ENCODE data around the gene METTL18. TPM values are rescaled to one million over a fixed set of nuclear protein-coding genes. Genes with fewer than 3 reads are reported as not detected.

METTL18 gene
- total RNA-seq, 1 donor from 2014 or later, result 3.2 TPM

DNA sequence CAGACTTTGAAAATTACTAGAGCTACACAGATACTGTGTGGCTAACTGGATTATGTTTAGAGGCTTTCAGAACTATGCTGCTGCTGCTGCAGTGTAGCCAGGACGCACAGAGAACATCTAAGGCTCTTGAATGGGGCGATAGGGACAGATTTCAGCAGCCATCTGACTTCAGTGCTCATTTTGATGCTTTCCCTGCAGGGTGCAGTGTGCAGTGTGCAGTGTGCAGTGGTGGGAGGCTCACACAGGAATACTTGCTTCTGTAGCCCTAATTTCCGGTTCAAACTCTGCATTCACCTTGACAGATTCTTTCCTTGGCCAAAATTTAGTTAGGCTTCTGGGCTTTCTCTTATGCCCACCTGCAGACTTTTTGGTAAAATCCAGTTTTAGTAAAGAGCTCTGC is 7.7 kb downstream of the METTL18 start:
- Histone ChIP-seq H3K27me3 (no peaks in the 10 kb centered on the region), H3K36me3 (no peaks in the 10 kb centered on the region), H3K4me1 (no peaks in the 10 kb centered on the region), H3K9me3 (no peaks in the 10 kb centered on the region), H3K4me3 (no peak overlapping the region), H3K27ac (no peak overlapping the region)
- no peak for DNase-seq (ENCODE audit: extremely low spot score in 2 of 2)
- TF ChIP-seq CTCF (IDR thresholded peaks at IDR 0.05), result no peak
- no peak for TF ChIP-seq POLR2A (IDR thresholded peaks at IDR 0.05)
- no peak for TF ChIP-seq POLR2AphosphoS5 (IDR thresholded peaks at IDR 0.05; ENCODE audit: insufficient read depth in 1 of 2, low read depth in 1 of 2)
- intact Hi-C loops (cut with DNase I), result no loop called here

DNA sequence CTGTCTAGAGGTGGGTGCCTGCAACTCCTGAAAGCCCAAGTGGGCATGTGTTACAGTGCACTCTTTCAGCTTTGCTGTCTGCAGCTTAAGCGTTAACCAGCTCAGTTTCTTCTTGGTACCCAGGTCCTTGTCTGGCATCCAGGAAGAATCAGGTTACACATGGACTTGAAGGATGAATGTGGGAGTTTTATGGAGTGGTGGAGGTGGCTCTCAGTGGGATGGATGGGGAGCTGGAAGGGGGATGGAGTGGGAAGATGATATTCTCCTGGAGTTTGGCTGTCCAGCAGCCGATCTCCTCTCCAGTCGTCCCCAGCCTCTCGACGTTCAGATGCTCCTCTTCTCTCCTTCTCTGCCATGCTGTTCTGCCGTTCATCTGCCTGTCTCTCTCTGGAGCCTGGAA is 9.4 kb downstream of the METTL18 start:
- Histone ChIP-seq H3K27ac (no peak overlapping the region), H3K4me3 (no peak overlapping the region), H3K36me3 (no peaks in the 10 kb centered on the region), H3K27me3 (no peaks in the 10 kb centered on the region), H3K4me1 (no peaks in the 10 kb centered on the region), H3K9me3 (no peaks in the 10 kb centered on the region)
- no peak for TF ChIP-seq CTCF (IDR thresholded peaks at IDR 0.05)
- TF ChIP-seq POLR2A (IDR thresholded peaks at IDR 0.05), result no peak
- TF ChIP-seq POLR2AphosphoS5 (IDR thresholded peaks at IDR 0.05; ENCODE audit: insufficient read depth in 1 of 2, low read depth in 1 of 2), result no peak
- DNase-seq (ENCODE audit: extremely low spot score in 2 of 2), result no peak
- intact Hi-C loops (cut with DNase I), result no loop called here

DNA sequence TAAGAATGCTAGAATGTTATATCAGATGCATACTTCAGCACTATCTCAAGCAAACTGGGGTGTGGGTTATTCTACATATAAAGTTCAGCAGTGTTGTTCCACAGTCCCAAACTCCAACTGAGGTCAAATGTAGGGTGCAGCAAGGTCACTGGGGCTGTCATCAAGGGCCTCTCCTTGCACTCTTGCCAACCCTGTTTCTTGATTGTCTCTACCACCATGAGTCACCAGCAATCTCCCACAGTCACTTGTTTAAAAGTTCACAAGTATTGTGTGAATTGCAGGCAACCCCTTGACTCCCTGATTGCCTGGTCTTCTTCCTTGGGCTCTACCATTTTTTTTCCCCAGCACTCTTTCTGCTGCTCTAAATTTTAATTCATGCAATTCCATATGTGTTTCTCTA is 10.6 kb downstream of the METTL18 start:
- Histone ChIP-seq H3K27ac (no peak overlapping the region), H3K36me3 (no peaks in the 10 kb centered on the region), H3K4me3 (no peak overlapping the region), H3K27me3 (no peaks in the 10 kb centered on the region), H3K9me3 (no peaks in the 10 kb centered on the region), H3K4me1 (no peaks in the 10 kb centered on the region)
- intact Hi-C loops (cut with DNase I), result no loop called here
- TF ChIP-seq POLR2A (IDR thresholded peaks at IDR 0.05) (no peak), CTCF (IDR thresholded peaks at IDR 0.05) (no peak), POLR2AphosphoS5 (IDR thresholded peaks at IDR 0.05; ENCODE audit: insufficient read depth in 1 of 2, low read depth in 1 of 2) (no peak)
- no peak for DNase-seq (ENCODE audit: extremely low spot score in 2 of 2)

- intact Hi-C loops (cut with DNase I), result no loop called here
- no peak overlapping the region for H3K4me3 ChIP-seq
- no peaks in the 10 kb centered on the region for H3K9me3 ChIP-seq
- DNase-seq (ENCODE audit: extremely low spot score in 2 of 2), result no peak
- TF ChIP-seq POLR2AphosphoS5 (IDR thresholded peaks at IDR 0.05; ENCODE audit: insufficient read depth in 1 of 2, low read depth in 1 of 2) (no peak), POLR2A (IDR thresholded peaks at IDR 0.05) (no peak), CTCF (IDR thresholded peaks at IDR 0.05) (no peak)
- no peaks in the 10 kb centered on the region for H3K4me1 ChIP-seq
- H3K27ac ChIP-seq, result no peak overlapping the region
- no peaks in the 10 kb centered on the region for H3K36me3 ChIP-seq
- H3K27me3 ChIP-seq, result no peaks in the 10 kb centered on the region
Observed at GRCh38 chr1:169782596-169782995, 12.1 kb downstream of the METTL18 start.

DNA sequence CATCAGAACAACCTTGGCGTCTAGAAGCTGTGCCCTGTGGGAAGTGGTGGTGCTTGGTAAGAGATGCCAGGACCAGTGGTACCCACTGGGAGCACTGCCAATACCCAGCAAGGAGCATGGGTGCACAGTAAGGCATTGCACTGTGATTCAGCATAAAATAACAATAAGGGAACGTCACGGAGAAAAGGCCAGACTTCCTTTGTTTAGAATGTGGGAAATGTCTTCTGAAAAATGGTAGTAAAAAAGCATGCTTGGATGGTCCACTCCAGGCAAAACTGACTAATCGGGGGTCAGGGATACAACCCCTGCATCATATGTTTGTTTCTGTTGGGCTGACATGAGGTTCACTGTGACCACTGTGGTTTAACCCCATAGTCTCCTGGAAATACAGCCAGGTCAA is 14.7 kb downstream of the METTL18 start:
- Histone ChIP-seq H3K36me3 (no peaks in the 10 kb centered on the region), H3K27me3 (no peaks in the 10 kb centered on the region), H3K4me3 (no peak overlapping the region), H3K9me3 (no peaks in the 10 kb centered on the region), H3K4me1 (no peaks in the 10 kb centered on the region), H3K27ac (no peak overlapping the region)
- no peak for DNase-seq (ENCODE audit: extremely low spot score in 2 of 2)
- intact Hi-C loops (cut with DNase I), result no loop called here
- TF ChIP-seq CTCF (IDR thresholded peaks at IDR 0.05) (no peak), POLR2A (IDR thresholded peaks at IDR 0.05) (no peak), POLR2AphosphoS5 (IDR thresholded peaks at IDR 0.05; ENCODE audit: insufficient read depth in 1 of 2, low read depth in 1 of 2) (no peak)
